Uterus (tissue), 4 donors: ENCODE data around the gene C1QTNF1. TPM values are rescaled to one million over a fixed set of nuclear protein-coding genes. Genes with fewer than 3 reads are reported as not detected.

Experiments used
- DNase-seq, 2 donors: peaks; one replicate each; pipeline ENCODE4 v3.0.0-alpha.2; 2019 to 2020
- H3K27ac ChIP-seq, 2 donors: fragments of 200-600 bp; sonication (generic); 1 replicate in 1 of 2; 2 replicates in 1 of 2; pipeline ENCODE4 v1.5.1; 2016 to 2018
- H3K27me3 ChIP-seq, 2 donors: fragments of 200-600 bp; sonication (generic); one replicate each; pipeline ENCODE4 v1.5.1; 2018 to 2019; ENCODE audit warnings: control low read depth in 1 of 2
- H3K36me3 ChIP-seq, 2 donors: fragments of 200-600 bp; sonication (generic); one replicate each; pipeline ENCODE4 v1.5.1; 2019; ENCODE audit warnings: control low read depth in 1 of 2
- H3K4me1 ChIP-seq, 2 donors: fragments of 200-600 bp; sonication (generic); one replicate each; pipeline ENCODE4 v1.5.1; 2018 to 2019; ENCODE audit warnings: control low read depth in 1 of 2
- H3K4me3 ChIP-seq, 2 donors: fragments of 200-600 bp; sonication (generic); 1 replicate in 1 of 2; 2 replicates in 1 of 2; pipeline ENCODE4 v1.5.1; 2018 to 2019; ENCODE audit warnings: mild to moderate bottlenecking in 1 of 2
- H3K9me3 ChIP-seq, 2 donors: fragments of 200-600 bp; sonication (generic); one replicate each; pipeline ENCODE4 v1.5.1; 2019; ENCODE audit warnings: control low read depth in 1 of 2
- CTCF ChIP-seq, 4 experiments: fragments of 200-600 bp in 2 of 4; fragments of 450-650 bp in 2 of 4; sonication (generic) in 2 of 4; IDR thresholded peaks; one replicate each; pipeline ENCODE4 v1.5.1; 2016 to 2019; ENCODE audit warnings: antibody characterized with exemption in 4 of 4, mild to moderate bottlenecking in 2 of 4, moderate library complexity in 1 of 4
- POLR2A ChIP-seq, 2 donors: fragments of 450-650 bp; IDR thresholded peaks; one replicate each; pipeline ENCODE4 v1.6.1; 2016; ENCODE audit warnings: antibody characterized with exemption in 2 of 2, mild to moderate bottlenecking in 1 of 2, moderate library complexity in 1 of 2
- intact Hi-C: fragments of 100-400 bp; cut with DNase I; formaldehyde crosslinking; loops from one replicate; pipeline ENCODE4 v1.15.1; 2023; ENCODE audit warnings: low total_unique reads
- total RNA-seq, 4 donors: library from RNA; depleted of rRNA in 3 of 4; stranded (reverse); fragments of >200 nt in 3 of 4; gene quantifications; one replicate each; pipeline versions ENCODE4 v1.1.0 to v1.2.4, GENCODE V29; 2014 to 2023
- donor health status: DM: yes; HTN: yes; CAD: no.

The C1QTNF1 gene
- total RNA-seq, 4 donors from 2014 or later, result 2.9 to 80.8 (median 39.6) TPM

GRCh38 chr17:79045001-79045729 lies 21.2 kb downstream of the C1QTNF1 start:
- DNase-seq, result no peak
- Histone ChIP-seq H3K4me3 (no peak overlapping the region), H3K27ac (no peak overlapping the region), H3K9me3 (no peaks in the 10 kb centered on the region), H3K4me1 (no peaks in the 10 kb centered on the region), H3K36me3 (no peaks in the 10 kb centered on the region), H3K27me3 (no peaks in the 10 kb centered on the region)
- intact Hi-C loops, result no loop called here
- TF ChIP-seq CTCF (IDR thresholded peaks at IDR 0.05) (no peak), POLR2A (IDR thresholded peaks at IDR 0.05) (no peak)

GRCh38 chr17:79045842-79046196 lies 21.9 kb downstream of the C1QTNF1 start:
- Histone ChIP-seq H3K4me3 (no peak overlapping the region), H3K9me3 (no peaks in the 10 kb centered on the region), H3K27me3 (no peaks in the 10 kb centered on the region), H3K36me3 (no peaks in the 10 kb centered on the region), H3K4me1 (no peaks in the 10 kb centered on the region), H3K27ac (peak overlapping the region in 1 of 2 donors; percentile 72)
- intact Hi-C loops, result no loop called here
- TF ChIP-seq CTCF (IDR thresholded peaks at IDR 0.05), result peak; percentile 79 to 94 (median 90)
- no peak for TF ChIP-seq POLR2A (IDR thresholded peaks at IDR 0.05)
- DNase-seq, result peak; percentile 63 to 79

- H3K4me3 ChIP-seq, result no peak overlapping the region
- DNase-seq, result peak in 1 of 2 donors; percentile 61
- TF ChIP-seq POLR2A (IDR thresholded peaks at IDR 0.05) (no peak), CTCF (IDR thresholded peaks at IDR 0.05) (peak in 1 of 4 experiments; percentile 0)
- no peaks in the 10 kb centered on the region for H3K36me3 ChIP-seq
- intact Hi-C loops, result no loop called here
- no peaks in the 10 kb centered on the region for H3K9me3 ChIP-seq
- peak overlapping the region; percentile 21 to 72 for H3K27ac ChIP-seq
- no peaks in the 10 kb centered on the region for H3K27me3 ChIP-seq
- H3K4me1 ChIP-seq, result no peaks in the 10 kb centered on the region
These were observed 22.4 kb downstream of the C1QTNF1 start for GRCh38 chr17:79046197-79046915.

- DNase-seq, result peak in 1 of 2 donors; percentile 59
- peak overlapping the region; percentile 34 to 72 for H3K27ac ChIP-seq
- no peaks in the 10 kb centered on the region for H3K27me3 ChIP-seq
- no peaks in the 10 kb centered on the region for H3K4me1 ChIP-seq
- no peak for TF ChIP-seq CTCF (IDR thresholded peaks at IDR 0.05)
- TF ChIP-seq POLR2A (IDR thresholded peaks at IDR 0.05), result no peak
- intact Hi-C loops, result no loop called here
- H3K4me3 ChIP-seq, result no peak overlapping the region
- H3K9me3 ChIP-seq, result no peaks in the 10 kb centered on the region
- no peaks in the 10 kb centered on the region for H3K36me3 ChIP-seq
These were observed 22.9 kb downstream of the C1QTNF1 start for GRCh38 chr17:79046916-79047280.

- DNase-seq, result peak in 1 of 2 donors; percentile 43
- TF ChIP-seq CTCF (IDR thresholded peaks at IDR 0.05) (no peak), POLR2A (IDR thresholded peaks at IDR 0.05) (no peak)
- no peaks in the 10 kb centered on the region for H3K27me3 ChIP-seq
- no peaks in the 10 kb centered on the region for H3K4me1 ChIP-seq
- peak overlapping the region; percentile 34 to 72 for H3K27ac ChIP-seq
- no peaks in the 10 kb centered on the region for H3K36me3 ChIP-seq
- H3K9me3 ChIP-seq, result no peaks in the 10 kb centered on the region
- no peak overlapping the region for H3K4me3 ChIP-seq
- intact Hi-C loops, result no loop called here
These were observed 23.4 kb downstream of the C1QTNF1 start for GRCh38 chr17:79047291-79047920.
